DOHH2 (cell line): ENCODE data around the gene PPP1R27.

ENCODE experiments used
- H3F3A ChIP-seq: fragments of 200-600 bp; sonication (generic), shearing (Covaris generic); 2 replicates; pipeline ENCODE4 v1.6.0; 2016; ENCODE audit warnings: antibody characterized with exemption, mild to moderate bottlenecking; ENCODE audit not compliant: control insufficient read depth, insufficient read depth
- H3K27ac ChIP-seq: fragments of 200-600 bp; sonication (generic); 2 replicates; pipeline ENCODE4 v1.5.1; 2014; ENCODE audit warnings: low read depth, mild to moderate bottlenecking, low read length, moderate library complexity
- H3K27me3 ChIP-seq: fragments of 200-600 bp; sonication (generic); 2 replicates; pipeline ENCODE4 v1.6.1; 2014; ENCODE audit warnings: mild to moderate bottlenecking, low read length, mixed read lengths; ENCODE audit not compliant: control insufficient read depth
- H3K36me3 ChIP-seq: fragments of 200-600 bp; sonication (generic); 2 replicates; pipeline ENCODE4 v1.6.1; 2014; ENCODE audit warnings: mild to moderate bottlenecking, low read length, moderate library complexity, mixed read lengths; ENCODE audit not compliant: control insufficient read depth
- H3K4me1 ChIP-seq: fragments of 200-600 bp; sonication (generic); 2 replicates; pipeline ENCODE4 v1.6.1; 2014; ENCODE audit warnings: mild to moderate bottlenecking, low read length, mixed read lengths; ENCODE audit not compliant: control insufficient read depth
- H3K4me2 ChIP-seq: fragments of 200-600 bp; sonication (generic); 2 replicates; pipeline ENCODE4 v1.6.0; 2014; ENCODE audit warnings: mild to moderate bottlenecking, low read length, moderate library complexity
- H3K4me3 ChIP-seq: fragments of 200-600 bp; sonication (generic); 2 replicates; pipeline ENCODE4 v1.5.1; 2014; ENCODE audit warnings: mild to moderate bottlenecking, low read length, mixed read lengths
- H3K79me2 ChIP-seq: fragments of 200-600 bp; sonication (generic); 2 replicates; pipeline ENCODE4 v1.6.1; 2014; ENCODE audit warnings: mild to moderate bottlenecking, low read length, mixed read lengths; ENCODE audit not compliant: control insufficient read depth
- H3K9me2 ChIP-seq: fragments of 200-600 bp; sonication (generic); replicated peaks from 2 replicates; pipeline ENCODE4 v1.6.1; 2014; ENCODE audit warnings: mild to moderate bottlenecking, low read length, mixed read lengths; ENCODE audit not compliant: control insufficient read depth
- H3K9me3 ChIP-seq: fragments of 200-600 bp; sonication (generic); 2 replicates; pipeline ENCODE4 v1.6.1; 2014; ENCODE audit warnings: antibody characterized with exemption, low read length, mixed read lengths; ENCODE audit not compliant: control insufficient read depth, insufficient read depth
- H4K20me1 ChIP-seq: fragments of 200-600 bp; sonication (generic); 2 replicates; pipeline ENCODE4 v1.6.0; 2014; ENCODE audit warnings: low read depth, mild to moderate bottlenecking, antibody characterized with exemption, low read length, moderate library complexity; ENCODE audit not compliant: control insufficient read depth, insufficient read depth
- EZH2phosphoT487 ChIP-seq: fragments of 200-600 bp; sonication (generic); IDR thresholded peaks from 2 replicates; pipeline ENCODE4 v1.6.1; 2017; ENCODE audit warnings: borderline replicate concordance, mild to moderate bottlenecking, antibody characterized with exemption, low read length, moderate library complexity, mixed read lengths
- TF ChIP-seq, protein P1 (sequence below): fragments of 200-600 bp; sonication (generic); IDR thresholded peaks from one replicate; pipeline ENCODE4 v1.5.1; 2014; ENCODE audit warnings: antibody characterized with exemption, mild to moderate bottlenecking, low read depth, low read length; ENCODE audit not compliant: poor library complexity, severe bottlenecking

The PPP1R27 gene

DNA sequence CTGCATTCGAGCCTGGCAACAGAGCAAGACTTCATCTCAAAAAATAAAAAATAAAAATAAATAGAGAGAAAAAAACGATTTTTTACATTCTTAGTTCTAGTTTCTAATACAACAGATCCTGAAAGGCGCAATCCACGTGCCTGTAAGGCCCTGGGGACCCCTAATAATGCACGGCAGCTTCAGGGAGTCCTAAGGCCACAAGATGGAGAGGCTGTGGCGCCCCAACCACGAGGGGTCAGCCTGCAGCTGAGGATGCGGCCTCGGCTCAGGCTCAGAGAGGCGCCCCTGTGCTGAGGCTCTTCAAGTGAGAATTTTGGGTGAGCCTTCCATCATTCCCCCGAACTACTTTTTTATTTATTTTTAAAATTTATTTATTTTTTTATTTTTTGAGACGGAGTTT, 14.6 kb upstream of the PPP1R27 start:
- H3K79me2 ChIP-seq = peaks cover 30% of the 10 kb centered on the region
- no peaks in the 10 kb centered on the region for H3F3A ChIP-seq
- H3K9me3 ChIP-seq = no peaks in the 10 kb centered on the region
- no peak overlapping the region for H3K4me3 ChIP-seq
- no peaks in the 10 kb centered on the region for H3K27me3 ChIP-seq
- no peaks in the 10 kb centered on the region for H3K9me2 ChIP-seq
- peaks cover 68% of the 10 kb centered on the region for H3K36me3 ChIP-seq
- no peaks in the 10 kb centered on the region for H4K20me1 ChIP-seq
- H3K4me2 ChIP-seq = no peak overlapping the region
- no peaks in the 10 kb centered on the region for H3K4me1 ChIP-seq
- TF ChIP-seq EZH2phosphoT487 = no peak
- TF ChIP-seq, protein P1, sequence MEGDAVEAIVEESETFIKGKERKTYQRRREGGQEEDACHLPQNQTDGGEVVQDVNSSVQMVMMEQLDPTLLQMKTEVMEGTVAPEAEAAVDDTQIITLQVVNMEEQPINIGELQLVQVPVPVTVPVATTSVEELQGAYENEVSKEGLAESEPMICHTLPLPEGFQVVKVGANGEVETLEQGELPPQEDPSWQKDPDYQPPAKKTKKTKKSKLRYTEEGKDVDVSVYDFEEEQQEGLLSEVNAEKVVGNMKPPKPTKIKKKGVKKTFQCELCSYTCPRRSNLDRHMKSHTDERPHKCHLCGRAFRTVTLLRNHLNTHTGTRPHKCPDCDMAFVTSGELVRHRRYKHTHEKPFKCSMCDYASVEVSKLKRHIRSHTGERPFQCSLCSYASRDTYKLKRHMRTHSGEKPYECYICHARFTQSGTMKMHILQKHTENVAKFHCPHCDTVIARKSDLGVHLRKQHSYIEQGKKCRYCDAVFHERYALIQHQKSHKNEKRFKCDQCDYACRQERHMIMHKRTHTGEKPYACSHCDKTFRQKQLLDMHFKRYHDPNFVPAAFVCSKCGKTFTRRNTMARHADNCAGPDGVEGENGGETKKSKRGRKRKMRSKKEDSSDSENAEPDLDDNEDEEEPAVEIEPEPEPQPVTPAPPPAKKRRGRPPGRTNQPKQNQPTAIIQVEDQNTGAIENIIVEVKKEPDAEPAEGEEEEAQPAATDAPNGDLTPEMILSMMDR = no peak
- H3K27ac ChIP-seq = no peak overlapping the region

DNA sequence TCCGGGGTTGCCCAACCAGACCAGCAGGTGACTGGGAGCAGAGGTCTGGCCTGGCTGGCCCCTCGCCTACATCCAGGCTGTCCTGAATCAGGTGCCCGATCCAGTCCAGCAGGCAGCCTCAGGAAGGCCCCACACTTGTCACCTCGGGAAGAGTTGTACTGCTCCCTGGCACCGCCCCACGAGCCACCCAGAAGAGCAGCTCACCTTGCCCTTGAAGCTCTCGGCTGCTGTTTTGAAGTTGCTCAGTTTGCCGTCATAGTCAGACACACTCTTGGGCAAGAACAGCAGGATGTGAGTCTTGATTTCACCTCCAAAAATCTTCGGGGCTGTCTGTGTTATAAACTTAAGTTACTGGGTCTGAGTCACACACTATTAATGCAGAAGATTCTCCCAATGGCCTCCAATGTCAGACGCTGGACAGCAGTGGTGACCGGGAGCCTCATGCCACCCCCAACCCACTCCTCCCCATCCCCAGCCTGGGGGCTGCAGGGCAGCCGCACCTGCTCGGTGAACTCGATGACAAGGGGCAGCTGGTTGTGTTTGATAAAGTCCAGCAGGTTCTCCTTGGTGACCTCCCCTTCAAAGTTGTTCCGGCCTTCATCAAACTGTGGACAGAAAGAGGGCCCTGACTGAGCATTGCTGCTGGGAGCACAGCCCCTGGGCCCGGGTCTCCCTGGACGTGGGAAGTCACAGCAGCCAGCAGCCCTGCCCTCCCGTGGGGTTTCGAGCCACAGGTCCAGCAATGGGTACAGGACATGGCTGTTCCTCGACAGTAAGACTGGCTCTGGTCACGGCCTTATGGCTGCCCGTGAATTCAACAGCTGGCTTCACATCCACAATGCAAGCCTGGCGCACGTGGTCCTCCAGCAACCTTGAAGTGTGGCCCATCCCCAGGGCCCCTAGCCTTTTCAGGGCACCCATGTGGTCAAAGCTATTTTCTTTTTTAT, 12.2 kb upstream of the PPP1R27 start:
- H3K36me3 ChIP-seq = peaks cover 66% of the 10 kb centered on the region
- H3K4me3 ChIP-seq = no peak overlapping the region
- H3K27ac ChIP-seq = no peak overlapping the region
- H3K27me3 ChIP-seq = no peaks in the 10 kb centered on the region
- no peak overlapping the region for H3K4me2 ChIP-seq
- TF ChIP-seq, protein P1 = no peak
- no peaks in the 10 kb centered on the region for H3F3A ChIP-seq
- no peaks in the 10 kb centered on the region for H4K20me1 ChIP-seq
- H3K9me2 ChIP-seq = no peaks in the 10 kb centered on the region
- no peaks in the 10 kb centered on the region for H3K9me3 ChIP-seq
- H3K79me2 ChIP-seq = peaks cover 9% of the 10 kb centered on the region
- H3K4me1 ChIP-seq = no peaks in the 10 kb centered on the region

DNA sequence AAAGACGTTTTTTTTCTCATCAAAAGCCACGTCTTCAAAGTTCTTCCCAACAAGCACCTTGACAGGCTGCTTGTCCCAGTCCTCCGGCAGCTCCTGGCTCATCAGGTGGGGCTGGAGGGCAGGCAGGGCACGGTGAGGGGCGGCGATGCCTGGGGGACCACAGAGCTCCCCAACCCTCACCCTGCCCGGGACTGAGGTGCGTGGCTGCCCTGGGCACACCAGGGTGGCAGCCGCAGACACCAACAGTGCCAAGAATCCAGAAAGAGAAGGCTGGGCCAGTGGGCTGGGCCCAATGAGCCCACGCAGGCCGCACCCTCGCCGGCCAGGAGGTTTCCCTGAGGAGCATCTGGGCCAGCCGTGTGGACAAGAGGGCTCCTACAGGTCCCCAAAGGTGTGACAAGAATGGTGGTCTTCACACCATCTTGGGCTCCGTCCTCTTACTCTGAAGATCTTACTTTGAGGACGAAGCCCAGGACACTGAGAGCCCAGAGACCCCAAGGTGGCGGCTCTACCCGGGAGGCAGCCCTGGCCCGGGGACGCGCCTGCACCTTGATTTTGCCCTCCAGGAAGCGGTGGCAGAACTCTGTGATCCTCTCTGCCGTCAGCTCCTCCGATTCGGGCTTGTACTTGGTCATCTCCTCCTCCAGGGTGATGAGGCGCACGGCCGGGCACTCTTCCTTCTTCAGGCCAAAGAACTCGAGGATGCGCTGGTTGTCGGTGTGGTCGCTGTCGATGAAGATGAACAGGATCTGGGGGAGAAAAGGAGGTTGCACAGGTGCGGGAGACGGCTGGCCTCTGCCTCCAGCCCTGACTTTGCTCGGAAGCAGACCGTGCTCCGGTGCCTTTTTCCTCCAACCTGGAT, 11.3 kb upstream of the PPP1R27 start:
- peaks cover 57% of the 10 kb centered on the region for H3K36me3 ChIP-seq
- H3K79me2 ChIP-seq = peaks cover under 1% of the 10 kb centered on the region
- no peaks in the 10 kb centered on the region for H3F3A ChIP-seq
- H3K4me1 ChIP-seq = no peaks in the 10 kb centered on the region
- TF ChIP-seq, protein P1 = no peak
- TF ChIP-seq EZH2phosphoT487 = no peak
- H3K27me3 ChIP-seq = no peaks in the 10 kb centered on the region
- H4K20me1 ChIP-seq = no peaks in the 10 kb centered on the region
- H3K4me2 ChIP-seq = no peak overlapping the region
- no peak overlapping the region for H3K4me3 ChIP-seq
- H3K9me2 ChIP-seq = no peaks in the 10 kb centered on the region
- no peaks in the 10 kb centered on the region for H3K9me3 ChIP-seq
- no peak overlapping the region for H3K27ac ChIP-seq
